HEK293 (cell line): ENCODE measurements around the gene ULBP2.

Experiments
- CTCF ChIA-PET: fragments of 350-600 bp; formaldehyde crosslinking; extraction: SDS; loops from one replicate; lab custom pipeline; 2021; ENCODE audit warnings: antibody characterized with exemption; lab: Yijun Ruan, JAX
- POLR2A ChIA-PET: fragments of 300-600 bp; formaldehyde crosslinking; extraction: SDS; loops from one replicate; lab custom pipeline; 2020; ENCODE audit warnings: antibody characterized with exemption, inconsistent platforms; lab: Yijun Ruan, JAX
- H3K27ac ChIP-seq: fragments of 200-500 bp; sonication (Bioruptor generic); 2 replicates; pipeline ENCODE4 v1.5.1; 2014; ENCODE audit warnings: low read depth, low read length, control low read depth, inconsistent platforms; ENCODE audit errors: extremely low read depth
- H3K36me3 ChIP-seq, 2 experiments: fragments of 200-500 bp in 1 of 2; sonication (Bioruptor generic) in 1 of 2; 1 replicate in 1 of 2; 2 replicates in 1 of 2; pipeline ENCODE4 v1.5.1; 2014 to 2017; ENCODE audit warnings: inconsistent platforms in 2 of 2, low read length in 2 of 2; ENCODE audit not compliant: control insufficient read depth in 2 of 2, insufficient read depth in 1 of 2
- H3K4me1 ChIP-seq: fragments of 200-500 bp; sonication (Bioruptor generic); 2 replicates; pipeline ENCODE4 v1.5.1; 2014; ENCODE audit warnings: mild to moderate bottlenecking, low read length, inconsistent platforms; ENCODE audit not compliant: control insufficient read depth, insufficient read depth
- H3K4me3 ChIP-seq: 2 replicates; pipeline ENCODE4 v1.5.1; 2011; ENCODE audit warnings: low read depth, mild to moderate bottlenecking, control low read depth, low read length, moderate library complexity
- H3K9me3 ChIP-seq: fragments of 200-500 bp; sonication (Bioruptor generic); 2 replicates; pipeline ENCODE4 v1.5.1; 2014; ENCODE audit warnings: low read depth, low read length, inconsistent platforms; ENCODE audit not compliant: control insufficient read depth, insufficient read depth
- EGR2 ChIP-seq: fragments of 450-650 bp; formaldehyde crosslinking; IDR thresholded peaks from 2 replicates; pipeline ENCODE4 v1.5.1; 2016; ENCODE audit warnings: low read depth, missing biosample characterization, missing genetic modification characterization
- HIC1 ChIP-seq: fragments of 450-650 bp; formaldehyde crosslinking; IDR thresholded peaks from 2 replicates; pipeline ENCODE4 v1.5.1; 2016; ENCODE audit warnings: missing biosample characterization, missing genetic modification characterization
- HOXD13 ChIP-seq: sonication (generic); formaldehyde crosslinking; IDR thresholded peaks from 2 replicates; pipeline ENCODE4 v1.8.0; 2022; ENCODE audit warnings: missing genetic modification reagents, borderline replicate concordance
- PRDM10 ChIP-seq: fragments of 450-650 bp; formaldehyde crosslinking; IDR thresholded peaks from 2 replicates; pipeline ENCODE4 v1.5.1; 2016; ENCODE audit warnings: missing biosample characterization, missing genetic modification characterization
- REPIN1 ChIP-seq: fragments of 450-650 bp; formaldehyde crosslinking; IDR thresholded peaks from 2 replicates; pipeline ENCODE4 v1.5.1; 2017; ENCODE audit warnings: missing biosample characterization, missing genetic modification characterization, low read depth
- ZNF266 ChIP-seq: fragments of 450-650 bp; formaldehyde crosslinking; IDR thresholded peaks from 2 replicates; pipeline ENCODE4 v1.5.1; 2016; ENCODE audit warnings: missing biosample characterization, missing genetic modification characterization, low read depth
- ZNF404 ChIP-seq: fragments of 450-650 bp; formaldehyde crosslinking; IDR thresholded peaks from 2 replicates; pipeline ENCODE4 v1.5.1; 2017; ENCODE audit warnings: missing biosample characterization, missing genetic modification characterization
- ZNF449 ChIP-seq: fragments of 450-650 bp; formaldehyde crosslinking; IDR thresholded peaks from 2 replicates; pipeline ENCODE4 v1.5.1; 2017; ENCODE audit warnings: missing biosample characterization, mild to moderate bottlenecking, missing genetic modification characterization, moderate library complexity
- ZNF513 ChIP-seq: fragments of 450-650 bp; IDR thresholded peaks from 2 replicates; pipeline ENCODE4 v1.5.1; 2018; ENCODE audit warnings: missing biosample characterization, missing genetic modification characterization
- ZNF768 ChIP-seq: fragments of 450-650 bp; formaldehyde crosslinking; IDR thresholded peaks from 2 replicates; pipeline ENCODE4 v1.5.1; 2018; ENCODE audit warnings: missing biosample characterization, mild to moderate bottlenecking, missing genetic modification characterization
- ZNF791 ChIP-seq: fragments of 450-650 bp; formaldehyde crosslinking; IDR thresholded peaks from 2 replicates; pipeline ENCODE4 v1.5.1; 2016; ENCODE audit warnings: missing biosample characterization, missing genetic modification characterization
- ZNF792 ChIP-seq: fragments of 450-650 bp; formaldehyde crosslinking; IDR thresholded peaks from 2 replicates; pipeline ENCODE4 v1.5.1; 2016; ENCODE audit warnings: missing biosample characterization, missing genetic modification characterization
- ZNF837 ChIP-seq: fragments of 450-650 bp; formaldehyde crosslinking; IDR thresholded peaks from 2 replicates; pipeline ENCODE4 v1.5.1; 2016; ENCODE audit warnings: missing biosample characterization, missing genetic modification characterization
- TF ChIP-seq, protein P1 (sequence below): fragments of 450-650 bp; formaldehyde crosslinking; IDR thresholded peaks from 2 replicates; pipeline ENCODE4 v1.5.1; 2017; ENCODE audit warnings: missing biosample characterization, missing genetic modification characterization

The ULBP2 gene

DNA sequence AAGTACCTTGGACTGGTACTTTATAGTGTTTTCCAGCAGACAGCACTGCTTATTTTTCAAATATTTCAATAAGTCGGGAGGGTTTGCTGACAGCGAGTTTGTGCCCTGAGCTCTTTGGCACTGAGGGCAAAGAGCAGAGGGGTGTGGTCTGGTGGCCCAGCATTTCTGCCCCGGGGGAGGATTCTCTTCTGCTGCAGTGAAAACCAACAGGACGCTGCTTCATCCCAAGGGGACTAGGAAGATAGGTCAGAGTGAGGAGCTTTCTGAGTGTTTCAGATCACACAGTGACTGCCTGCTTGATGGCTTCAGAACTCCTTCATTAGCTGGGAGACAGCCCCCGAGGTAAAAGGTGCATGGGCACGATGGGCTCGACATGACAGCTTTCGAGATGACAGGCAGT, 8.6 kb downstream of the ULBP2 start:
- H3K36me3 ChIP-seq: peaks cover 0 to 7% of the 10 kb centered on the region in 2 experiments; a peak in 1 of 3 replicates
- ChIA-PET CTCF (interaction anchor here (0.6 to 2.3 kb wide), 3 partner anchors 11 to 17 kb away, joined by 3 to 10 read pairs (median 3); no protein-coding TSS in a partner anchor), POLR2A (interaction anchor here (3.0 kb wide), 1 partner anchor 13 kb away, joined by 10 read pairs; the partner anchor contains the start of gene ULBP1)
- H3K27ac ChIP-seq: no peak overlapping the region
- no peak for TF ChIP-seq ZNF837 (tag by site-specific recombination)
- no peak for TF ChIP-seq ZNF449
- TF ChIP-seq ZNF513 (tag by site-specific recombination): no peak
- TF ChIP-seq REPIN1 (tag by site-specific recombination): no peak
- no peaks in the 10 kb centered on the region for H3K4me1 ChIP-seq
- H3K4me3 ChIP-seq: no peak overlapping the region
- H3K9me3 ChIP-seq: no peaks in the 10 kb centered on the region

GRCh38 chr6:149951096-149951495, 9.3 kb downstream of the ULBP2 start:
- ChIA-PET CTCF (interaction anchor here (2.3 kb wide), 1 partner anchor 10 kb away, joined by 10 read pairs; no protein-coding TSS in a partner anchor), POLR2A (no interaction called here)
- TF ChIP-seq ZNF404: no peak
- TF ChIP-seq HIC1 (tag by site-specific recombination): no peak
- no peak for TF ChIP-seq ZNF792
- TF ChIP-seq ZNF768 (tag by site-specific recombination): no peak
- no peak for TF ChIP-seq PRDM10 (tag by site-specific recombination)
- TF ChIP-seq HOXD13 (CRISPR knock-in tag): no peak
- TF ChIP-seq EGR2 (tag by site-specific recombination): no peak
- TF ChIP-seq ZNF791 (tag by site-specific recombination): no peak
- TF ChIP-seq ZNF513 (tag by site-specific recombination): no peak
- TF ChIP-seq, protein P1, sequence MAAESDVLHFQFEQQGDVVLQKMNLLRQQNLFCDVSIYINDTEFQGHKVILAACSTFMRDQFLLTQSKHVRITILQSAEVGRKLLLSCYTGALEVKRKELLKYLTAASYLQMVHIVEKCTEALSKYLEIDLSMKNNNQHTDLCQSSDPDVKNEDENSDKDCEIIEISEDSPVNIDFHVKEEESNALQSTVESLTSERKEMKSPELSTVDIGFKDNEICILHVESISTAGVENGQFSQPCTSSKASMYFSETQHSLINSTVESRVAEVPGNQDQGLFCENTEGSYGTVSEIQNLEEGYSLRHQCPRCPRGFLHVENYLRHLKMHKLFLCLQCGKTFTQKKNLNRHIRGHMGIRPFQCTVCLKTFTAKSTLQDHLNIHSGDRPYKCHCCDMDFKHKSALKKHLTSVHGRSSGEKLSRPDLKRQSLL (tag by site-specific recombination): no peak
- no peak for TF ChIP-seq ZNF266 (tag by site-specific recombination)
- H3K36me3 ChIP-seq: peaks cover 0 to 7% of the 10 kb centered on the region in 2 experiments; a peak in 1 of 3 replicates
- no peaks in the 10 kb centered on the region for H3K4me1 ChIP-seq
- no peaks in the 10 kb centered on the region for H3K9me3 ChIP-seq
- no peak overlapping the region for H3K4me3 ChIP-seq
- H3K27ac ChIP-seq: no peak overlapping the region
